Suprapubic skin (tissue), 4 donors: ENCODE data around the gene S100A14. TPM values are rescaled to one million over a fixed set of nuclear protein-coding genes. Genes with fewer than 3 reads are reported as not detected.

ENCODE experiments used
- DNase-seq, 2 donors: peaks; one replicate each; pipeline ENCODE4 v3.0.0-alpha.2; 2019; ENCODE audit warnings: low spot score in 2 of 2
- H3K27ac ChIP-seq: fragments of 200-600 bp; sonication (generic); one replicate; pipeline ENCODE4 v1.5.1; 2019
- H3K27me3 ChIP-seq: fragments of 200-600 bp; sonication (generic); one replicate; pipeline ENCODE4 v1.5.1; 2019
- H3K36me3 ChIP-seq: fragments of 200-600 bp; sonication (generic); one replicate; pipeline ENCODE4 v1.5.1; 2019
- H3K4me1 ChIP-seq: fragments of 200-600 bp; sonication (generic); one replicate; pipeline ENCODE4 v1.5.1; 2019
- H3K4me3 ChIP-seq: fragments of 200-600 bp; sonication (generic); one replicate; pipeline ENCODE4 v1.5.1; 2019; ENCODE audit warnings: mild to moderate bottlenecking
- H3K9me3 ChIP-seq: fragments of 200-600 bp; sonication (generic); one replicate; pipeline ENCODE4 v1.5.1; 2019
- EP300 ChIP-seq: sonication (generic); formaldehyde crosslinking; IDR thresholded peaks from one replicate; pipeline ENCODE4 v1.6.1; 2017; ENCODE audit warnings: antibody characterized with exemption
- POLR2A ChIP-seq, 2 donors: fragments of 450-650 bp; IDR thresholded peaks; one replicate each; pipeline ENCODE4 v1.6.1; 2017; ENCODE audit warnings: antibody characterized with exemption in 2 of 2, mild to moderate bottlenecking in 2 of 2, moderate library complexity in 2 of 2
- POLR2AphosphoS5 ChIP-seq, 3 donors: sonication (generic); formaldehyde crosslinking; IDR thresholded peaks; one replicate each; pipeline ENCODE4 v1.6.1; 2017; ENCODE audit warnings: antibody characterized with exemption in 3 of 3
- WGBS: methylation state at CpG from one replicate; pipeline ENCODE4 v1.1.5; 2018; 5-methylcytosine and 5-hydroxymethylcytosine counted together
- total RNA-seq, 4 donors: library from RNA; depleted of rRNA; stranded (reverse); fragments of >200 nt; gene quantifications; one replicate each; pipeline ENCODE4 v1.1.0, GENCODE V29; 2016
- TF ChIP-seq, protein P1 (sequence below), 2 donors: fragments of 200-600 bp in 1 of 2; fragments of 450-650 bp in 1 of 2; sonication (generic) in 1 of 2; IDR thresholded peaks; one replicate each; pipeline ENCODE4 v1.5.1; 2016 to 2019; ENCODE audit warnings: antibody characterized with exemption in 2 of 2, mild to moderate bottlenecking in 1 of 2, moderate library complexity in 1 of 2

S100A14 gene
- total RNA-seq, 4 donors from 2014 or later: 252 to 555 (median 445) TPM

DNA sequence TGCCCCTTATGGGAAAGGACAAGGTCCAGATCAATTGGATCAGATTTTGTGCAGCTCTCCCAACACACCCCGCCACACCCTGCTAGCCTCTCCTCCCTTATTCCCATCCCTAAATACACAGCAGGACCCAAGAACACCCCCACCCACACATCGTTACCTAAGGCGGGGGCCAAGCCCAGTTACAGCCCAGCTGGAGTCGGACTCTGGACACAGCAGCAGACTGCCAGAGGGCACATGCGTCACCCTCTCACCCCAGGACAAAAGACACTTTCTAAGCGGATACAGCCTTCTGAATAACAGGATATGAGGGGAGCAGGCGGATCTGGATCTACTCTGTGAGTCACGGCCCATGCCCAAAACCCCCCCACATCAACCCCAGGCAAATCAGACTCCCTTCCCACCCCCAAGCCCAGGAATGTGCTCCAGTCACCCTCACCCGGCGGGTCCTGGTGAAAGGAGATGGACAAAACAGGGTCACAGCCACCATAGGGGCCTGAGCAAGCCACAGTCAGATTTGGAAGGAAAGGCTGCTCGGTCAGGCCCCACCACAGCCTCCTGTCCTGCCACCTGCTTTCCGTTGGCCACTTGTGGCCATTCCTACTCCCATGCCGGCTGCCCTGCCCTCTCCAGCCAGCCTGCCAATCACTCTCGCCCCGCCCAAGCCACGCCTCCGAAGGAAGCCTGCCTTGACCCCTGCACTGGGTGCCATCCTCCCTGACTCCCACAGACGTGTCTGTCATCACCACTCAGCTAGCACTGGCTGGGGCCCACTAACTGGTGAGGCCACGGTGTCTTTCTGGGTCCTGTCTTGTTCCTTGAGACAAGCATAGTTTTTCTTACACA lies 7.2 kb downstream of the S100A14 start:
- peak overlapping the region; percentile 70 for H3K4me3 ChIP-seq
- peaks cover 63% of the 10 kb centered on the region for H3K4me1 ChIP-seq
- DNase-seq: peak in 1 of 2 donors; percentile 85
- 35% methylated on average over 11 of the region's 19 CpGs for WGBS
- peak overlapping the region; percentile 94 for H3K27ac ChIP-seq
- peaks cover 19% of the 10 kb centered on the region for H3K36me3 ChIP-seq
- H3K27me3 ChIP-seq: no peaks in the 10 kb centered on the region
- H3K9me3 ChIP-seq: no peaks in the 10 kb centered on the region
- TF ChIP-seq EP300 (no peak), POLR2AphosphoS5 (IDR thresholded peaks at IDR 0.05) (no peak), POLR2A (IDR thresholded peaks at IDR 0.05) (no peak)
- TF ChIP-seq, protein P1, sequence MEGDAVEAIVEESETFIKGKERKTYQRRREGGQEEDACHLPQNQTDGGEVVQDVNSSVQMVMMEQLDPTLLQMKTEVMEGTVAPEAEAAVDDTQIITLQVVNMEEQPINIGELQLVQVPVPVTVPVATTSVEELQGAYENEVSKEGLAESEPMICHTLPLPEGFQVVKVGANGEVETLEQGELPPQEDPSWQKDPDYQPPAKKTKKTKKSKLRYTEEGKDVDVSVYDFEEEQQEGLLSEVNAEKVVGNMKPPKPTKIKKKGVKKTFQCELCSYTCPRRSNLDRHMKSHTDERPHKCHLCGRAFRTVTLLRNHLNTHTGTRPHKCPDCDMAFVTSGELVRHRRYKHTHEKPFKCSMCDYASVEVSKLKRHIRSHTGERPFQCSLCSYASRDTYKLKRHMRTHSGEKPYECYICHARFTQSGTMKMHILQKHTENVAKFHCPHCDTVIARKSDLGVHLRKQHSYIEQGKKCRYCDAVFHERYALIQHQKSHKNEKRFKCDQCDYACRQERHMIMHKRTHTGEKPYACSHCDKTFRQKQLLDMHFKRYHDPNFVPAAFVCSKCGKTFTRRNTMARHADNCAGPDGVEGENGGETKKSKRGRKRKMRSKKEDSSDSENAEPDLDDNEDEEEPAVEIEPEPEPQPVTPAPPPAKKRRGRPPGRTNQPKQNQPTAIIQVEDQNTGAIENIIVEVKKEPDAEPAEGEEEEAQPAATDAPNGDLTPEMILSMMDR (IDR thresholded peaks at IDR 0.05): no peak

DNA sequence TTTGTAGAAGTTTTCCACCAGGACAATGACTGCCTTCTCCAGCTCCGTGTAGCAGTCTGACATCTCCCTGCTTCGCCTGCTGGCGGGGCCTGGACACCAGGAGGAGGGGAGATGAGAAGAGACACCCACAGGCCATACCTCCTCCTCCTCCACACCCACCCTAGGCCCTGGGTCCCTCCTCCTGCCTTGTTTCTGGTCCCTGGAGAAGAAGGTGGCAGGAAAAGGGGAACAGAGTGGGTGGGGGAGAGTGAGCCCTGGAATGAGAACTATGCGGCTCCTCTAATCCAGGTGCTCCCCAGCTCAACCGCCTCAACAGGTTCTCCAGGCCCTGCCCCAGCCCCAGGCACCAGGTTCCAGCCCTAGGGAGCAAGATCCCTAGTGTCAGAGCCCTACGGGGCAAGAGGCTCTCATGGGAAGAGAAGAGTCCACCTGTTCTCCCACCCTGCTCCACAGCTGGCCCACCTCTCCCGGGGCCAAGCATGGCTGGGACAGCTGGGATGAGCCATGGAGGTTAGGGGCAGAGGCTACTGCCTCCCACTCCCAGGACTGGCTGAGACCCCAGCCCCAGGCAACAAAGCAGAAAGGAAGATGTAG lies 7.9 kb downstream of the S100A14 start:
- H3K27me3 ChIP-seq: no peaks in the 10 kb centered on the region
- peak overlapping the region; percentile 70 for H3K4me3 ChIP-seq
- H3K9me3 ChIP-seq: no peaks in the 10 kb centered on the region
- peaks cover 55% of the 10 kb centered on the region for H3K4me1 ChIP-seq
- WGBS: 68% methylated on average over 5 of the region's 7 CpGs
- TF ChIP-seq EP300: no peak
- TF ChIP-seq, protein P1 (IDR thresholded peaks at IDR 0.05): no peak
- TF ChIP-seq POLR2AphosphoS5 (IDR thresholded peaks at IDR 0.05): no peak
- TF ChIP-seq POLR2A (IDR thresholded peaks at IDR 0.05): no peak
- H3K36me3 ChIP-seq: peaks cover 19% of the 10 kb centered on the region
- DNase-seq: peak in 1 of 2 donors; percentile 73
- H3K27ac ChIP-seq: peak overlapping the region; percentile 94

DNA sequence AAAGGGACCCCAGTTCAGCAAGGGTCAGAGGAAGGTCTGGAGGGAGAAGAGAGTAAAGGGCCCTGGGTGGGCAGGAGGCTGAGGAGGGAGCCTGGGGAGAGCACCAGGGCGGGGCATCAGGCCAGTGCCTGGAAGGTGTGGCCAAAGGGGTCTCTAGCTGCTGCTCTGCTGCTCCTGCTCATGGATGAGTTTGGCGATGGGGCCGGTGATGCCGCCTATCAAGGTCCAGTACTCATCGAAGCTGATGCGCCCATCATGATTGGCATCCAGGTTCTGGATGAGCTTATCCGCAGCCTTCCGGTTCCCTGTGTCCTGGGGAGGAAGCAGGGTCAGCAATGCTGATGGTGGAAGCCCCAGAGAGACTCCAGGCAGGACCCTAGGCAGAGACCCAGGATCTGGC lies 8.7 kb downstream of the S100A14 start:
- WGBS: 82% methylated on average over 8 of the region's 8 CpGs
- TF ChIP-seq POLR2AphosphoS5 (IDR thresholded peaks at IDR 0.05) (no peak), POLR2A (IDR thresholded peaks at IDR 0.05) (no peak), EP300 (no peak)
- TF ChIP-seq, protein P1 (IDR thresholded peaks at IDR 0.05): no peak
- Histone ChIP-seq H3K4me3 (peak overlapping the region; percentile 70), H3K36me3 (peaks cover 19% of the 10 kb centered on the region), H3K4me1 (peaks cover 51% of the 10 kb centered on the region), H3K9me3 (no peaks in the 10 kb centered on the region), H3K27me3 (no peaks in the 10 kb centered on the region), H3K27ac (peak overlapping the region; percentile 94)
- DNase-seq: no peak

DNA sequence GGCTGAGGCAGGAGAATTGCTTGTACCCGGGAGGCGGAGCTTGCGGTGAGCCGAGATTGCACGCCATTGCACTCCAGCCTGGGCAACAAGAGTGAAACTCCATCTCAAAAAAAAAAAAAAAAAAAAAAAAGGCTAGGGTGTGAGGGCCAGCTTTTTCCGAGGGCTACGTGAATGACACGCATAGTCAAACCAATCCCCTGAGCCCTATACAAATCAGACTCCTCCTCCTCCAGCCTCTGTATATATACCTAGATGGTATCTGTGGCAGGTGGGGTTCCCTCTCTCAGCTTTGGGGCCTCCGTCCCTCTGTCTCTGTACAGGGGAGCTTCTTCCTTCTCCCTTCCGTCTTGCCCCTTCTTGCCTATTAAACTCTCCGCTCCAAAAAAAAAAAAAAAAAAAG lies 9.9 kb downstream of the S100A14 start:
- H3K9me3 ChIP-seq: no peaks in the 10 kb centered on the region
- 93% methylated on average over 11 of the region's 11 CpGs for WGBS
- peak in 1 of 2 donors; percentile 16 for DNase-seq
- no peak overlapping the region for H3K4me3 ChIP-seq
- TF ChIP-seq EP300 (no peak), POLR2A (IDR thresholded peaks at IDR 0.05) (no peak), POLR2AphosphoS5 (IDR thresholded peaks at IDR 0.05) (no peak)
- TF ChIP-seq, protein P1 (IDR thresholded peaks at IDR 0.05): no peak
- peaks cover 19% of the 10 kb centered on the region for H3K36me3 ChIP-seq
- peaks cover 47% of the 10 kb centered on the region for H3K4me1 ChIP-seq
- H3K27me3 ChIP-seq: no peaks in the 10 kb centered on the region
- H3K27ac ChIP-seq: no peak overlapping the region

DNA sequence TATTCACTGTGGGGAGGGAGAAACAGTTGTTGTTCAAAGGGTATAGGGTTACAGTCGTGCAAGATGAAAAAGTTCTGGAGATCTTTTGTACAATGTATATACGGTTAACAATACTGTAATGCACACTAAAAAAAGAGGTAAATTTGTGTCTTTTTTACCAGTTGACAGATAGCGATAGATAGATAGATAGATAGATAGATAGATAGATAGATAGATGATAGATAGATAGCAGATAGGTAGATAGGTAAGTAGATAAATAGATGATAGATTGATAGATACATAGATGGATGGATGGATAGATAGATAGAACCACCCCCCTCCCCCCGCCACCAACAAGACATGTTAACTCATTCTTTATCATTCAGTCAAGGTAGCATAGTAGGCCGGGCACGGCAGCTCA lies 13.4 kb downstream of the S100A14 start:
- TF ChIP-seq, protein P1 (IDR thresholded peaks at IDR 0.05): no peak
- TF ChIP-seq EP300: no peak
- no peak for TF ChIP-seq POLR2AphosphoS5 (IDR thresholded peaks at IDR 0.05)
- TF ChIP-seq POLR2A (IDR thresholded peaks at IDR 0.05): no peak
- no peak overlapping the region for H3K4me3 ChIP-seq
- 87% methylated on average over 6 of the region's 6 CpGs for WGBS
- no peak for DNase-seq
- peaks cover 13% of the 10 kb centered on the region for H3K4me1 ChIP-seq
- no peaks in the 10 kb centered on the region for H3K9me3 ChIP-seq
- H3K36me3 ChIP-seq: peaks cover 19% of the 10 kb centered on the region
- H3K27me3 ChIP-seq: no peaks in the 10 kb centered on the region
- H3K27ac ChIP-seq: no peak overlapping the region
